Heart left ventricle (tissue), 16 donors: ENCODE results near the gene LRRC1. TPM values are rescaled to one million over a fixed set of nuclear protein-coding genes. Genes with fewer than 3 reads are reported as not detected.

Experiments
- ATAC-seq, 4 donors: fragments of 200-7000 bp; cut with Tn5 transposase; one replicate each; pipeline ENCODE4 v1.9.1; 2020 to 2022; ENCODE audit warnings: moderate library complexity in 4 of 4, mild to moderate bottlenecking in 3 of 4, moderate number of reproducible peaks in 1 of 4
- DNase-seq, 5 donors: peaks; one replicate each; pipeline ENCODE4 v3.0.0-alpha.2; 2020
- H3K27ac ChIP-seq, 12 donors: fragments of 200-600 bp; sonication (generic) in 4 of 12; one replicate each; pipeline versions ENCODE4 v1.5.0 to v1.8.0; 2016 to 2022; ENCODE audit warnings: mild to moderate bottlenecking in 2 of 12
- H3K27me3 ChIP-seq, 9 donors: fragments of 200-600 bp; sonication (generic) in 2 of 9; one replicate each; pipeline versions ENCODE4 v1.5.1 to v1.8.0; 2016 to 2022; ENCODE audit warnings: mild to moderate bottlenecking in 3 of 9
- H3K36me3 ChIP-seq, 9 donors: fragments of 200-600 bp; sonication (generic) in 2 of 9; one replicate each; pipeline versions ENCODE4 v1.5.0 to v1.8.0; 2018 to 2022; ENCODE audit warnings: mild to moderate bottlenecking in 2 of 9
- H3K4me1 ChIP-seq, 12 donors: fragments of 200-600 bp; sonication (generic) in 4 of 12; one replicate each; pipeline versions ENCODE4 v1.5.0 to v1.8.0; 2016 to 2022; ENCODE audit warnings: mild to moderate bottlenecking in 3 of 12
- H3K4me3 ChIP-seq, 12 donors: fragments of 200-600 bp; sonication (generic) in 4 of 12; one replicate each; pipeline versions ENCODE4 v1.5.0 to v1.8.0; 2017 to 2022; ENCODE audit warnings: mild to moderate bottlenecking in 9 of 12, moderate library complexity in 4 of 12
- H3K9me3 ChIP-seq, 12 donors: fragments of 200-600 bp; sonication (generic) in 4 of 12; one replicate each; pipeline versions ENCODE4 v1.5.0 to v1.8.0; 2016 to 2022; ENCODE audit warnings: mild to moderate bottlenecking in 1 of 12
- POLR2A ChIP-seq, 2 donors: fragments of 450-650 bp; IDR thresholded peaks; one replicate each; pipeline ENCODE4 v1.6.1; 2017; ENCODE audit warnings: antibody characterized with exemption in 2 of 2, mild to moderate bottlenecking in 2 of 2, moderate library complexity in 2 of 2
- WGBS, 4 donors: extraction: QIAGEN DNeasy Blood & Tissue Kit in 2 of 4; methylation state at CpG; one replicate each; pipeline versions ENCODE4 v1.1.5 to v1.1.7; 2013 to 2018; 5-methylcytosine and 5-hydroxymethylcytosine counted together
- intact Hi-C, 10 donors: fragments of 100-400 bp; cut with DNase I; formaldehyde crosslinking; loops; one replicate each; pipeline versions ENCODE4 v1.11.1 to v1.14.2; 2022
- polyA plus RNA-seq, 2 donors: library from polyadenylated mRNA; stranded (reverse); fragments of 200-250 nt; gene quantifications; one replicate each; pipeline ENCODE4 v1.2.3, GENCODE V29; 2013
- total RNA-seq, 9 donors: library from RNA; depleted of rRNA in 2 of 9; stranded (reverse); fragments of >200 nt in 2 of 9; fragmentation: NEBNext Ultra II Directional in 3 of 9; extraction: Animal tissue kit (Norgen Biotek cat#: 25700) in 3 of 9; gene quantifications; one replicate each; pipeline versions ENCODE4 v1.1.0 to v1.2.4, GENCODE V29; 2016 to 2023
- TF ChIP-seq, protein P1 (sequence below), 12 donors: fragments of 200-600 bp; sonication (generic) in 4 of 12; IDR thresholded peaks; one replicate each; pipeline versions ENCODE4 v1.5.0 to v1.8.0; 2018 to 2022; ENCODE audit warnings: antibody characterized with exemption in 12 of 12, mild to moderate bottlenecking in 5 of 12
- donor health status: ischemic (EF 13 %, LVEDD 7.1; RV severe dilation, severe dysfunction).
- donor health status: healthy with polysubstance abuse.
- donor health status: DM: no; HTN: yes; CAD: no.
- donor health status: DM: no; HTN: no; CAD: no.
- donor health status: ischemic (EF 25% LVEDD 6.9; RV normal size, moderate dysfunction).
- donor health status: ischemic (EF 25% LVEDD 5.7; RV mildly dilated, moderate dysfunction).
- donor health status: healthy.
- donor health status: DM: yes; HTN: yes; CAD: no.
- donor health status: ischemic (EF 35%, LVEDD 5.7; RV mildly dilated, moderate dysfunction).
- donor health status: nonischemic (EF 11% LVEDD 7.7; RV severe dilation, severe dysfunction).
- donor health status: DM: yes; HTN: yes; CAD: no.
- donor health status: PGD.
- donor health status: ischemic (EF 29% LVEDD 5.4; RV normal size, mild dysfunction).
- donor health status: nonischemic (EF 23%, LVEDD 6.1; RV moderate dilation, normal function).

Gene LRRC1
- total and polyA plus RNA-seq, 11 donors, result 1.2 to 11.2 (median 3.3) TPM

DNA sequence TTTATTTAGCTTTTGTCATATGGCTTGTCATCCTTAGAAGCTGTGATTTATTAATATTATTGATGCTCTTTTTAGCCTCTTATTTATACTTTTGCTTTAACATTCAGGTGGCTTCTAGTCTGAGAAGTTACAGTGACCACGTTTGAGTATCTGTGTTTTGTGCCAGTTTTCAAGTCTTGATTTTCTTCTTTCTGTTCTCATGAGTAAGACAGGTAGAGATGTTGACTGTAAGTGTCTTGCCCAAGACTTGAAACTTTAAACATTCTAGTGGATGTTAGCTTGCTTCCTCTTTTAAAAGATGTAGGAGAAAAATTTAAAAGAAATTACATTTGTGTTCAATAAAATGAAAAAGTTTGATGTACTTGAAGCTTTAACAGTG, 122.6 kb downstream of the LRRC1 start:
- TF ChIP-seq POLR2A (IDR thresholded peaks at IDR 0.05), result no peak
- TF ChIP-seq, protein P1, sequence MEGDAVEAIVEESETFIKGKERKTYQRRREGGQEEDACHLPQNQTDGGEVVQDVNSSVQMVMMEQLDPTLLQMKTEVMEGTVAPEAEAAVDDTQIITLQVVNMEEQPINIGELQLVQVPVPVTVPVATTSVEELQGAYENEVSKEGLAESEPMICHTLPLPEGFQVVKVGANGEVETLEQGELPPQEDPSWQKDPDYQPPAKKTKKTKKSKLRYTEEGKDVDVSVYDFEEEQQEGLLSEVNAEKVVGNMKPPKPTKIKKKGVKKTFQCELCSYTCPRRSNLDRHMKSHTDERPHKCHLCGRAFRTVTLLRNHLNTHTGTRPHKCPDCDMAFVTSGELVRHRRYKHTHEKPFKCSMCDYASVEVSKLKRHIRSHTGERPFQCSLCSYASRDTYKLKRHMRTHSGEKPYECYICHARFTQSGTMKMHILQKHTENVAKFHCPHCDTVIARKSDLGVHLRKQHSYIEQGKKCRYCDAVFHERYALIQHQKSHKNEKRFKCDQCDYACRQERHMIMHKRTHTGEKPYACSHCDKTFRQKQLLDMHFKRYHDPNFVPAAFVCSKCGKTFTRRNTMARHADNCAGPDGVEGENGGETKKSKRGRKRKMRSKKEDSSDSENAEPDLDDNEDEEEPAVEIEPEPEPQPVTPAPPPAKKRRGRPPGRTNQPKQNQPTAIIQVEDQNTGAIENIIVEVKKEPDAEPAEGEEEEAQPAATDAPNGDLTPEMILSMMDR (IDR thresholded peaks at IDR 0.05), result no peak
- DNase-seq (no peak), ATAC-seq (no peak)
- Histone ChIP-seq H3K27ac (no peak overlapping the region), H3K36me3 (peaks cover 0 to 52% (median 9%) of the 10 kb centered on the region in 9 donors), H3K9me3 (no peaks in the 10 kb centered on the region), H3K4me1 (no peaks in the 10 kb centered on the region), H3K27me3 (no peaks in the 10 kb centered on the region), H3K4me3 (no peak overlapping the region)
- 46 to 68% (median 49%) methylated on average over 1 of the region's 1 CpG for WGBS, 4 donors
- intact Hi-C loops, result no loop called here

DNA sequence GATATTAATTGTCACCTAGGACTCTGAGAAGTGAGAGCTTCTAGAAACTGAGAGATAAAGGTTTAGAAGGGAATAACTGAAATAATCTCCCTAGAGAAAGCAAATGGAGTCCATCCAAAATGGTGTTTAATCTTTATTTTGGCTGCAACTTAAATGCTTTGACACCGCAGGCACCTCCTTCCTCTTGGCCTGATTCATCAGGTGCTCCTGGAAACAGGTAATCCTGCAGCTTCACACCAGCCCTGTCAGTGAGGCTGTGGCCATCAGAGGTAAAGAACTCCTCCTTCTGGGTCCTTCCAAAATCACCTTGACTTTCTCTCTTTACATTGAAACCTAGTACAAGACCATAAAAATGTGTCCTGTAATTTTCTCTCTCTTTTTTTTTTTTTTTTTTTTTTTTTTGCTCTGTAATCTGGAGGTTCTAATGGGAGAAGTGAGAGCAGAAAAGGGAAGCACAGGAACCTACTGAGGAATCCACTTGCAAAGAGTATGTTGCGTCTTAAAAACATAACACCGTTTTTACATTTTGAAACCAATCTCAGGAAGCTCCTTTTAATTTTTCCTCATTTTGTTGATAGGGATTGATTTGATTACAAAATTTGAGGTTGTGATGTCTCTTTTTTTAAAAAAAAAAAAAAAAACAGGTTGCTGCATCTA, 124.2 kb downstream of the LRRC1 start:
- no peaks in the 10 kb centered on the region for H3K9me3 ChIP-seq
- no peaks in the 10 kb centered on the region for H3K27me3 ChIP-seq
- intact Hi-C loops, result no loop called here
- H3K27ac ChIP-seq, result no peak overlapping the region
- peaks cover 0 to 55% (median 15%) of the 10 kb centered on the region in 9 donors for H3K36me3 ChIP-seq
- DNase-seq (no peak), ATAC-seq (no peak)
- no peaks in the 10 kb centered on the region for H3K4me1 ChIP-seq
- TF ChIP-seq, protein P1 (IDR thresholded peaks at IDR 0.05), result no peak
- no peak for TF ChIP-seq POLR2A (IDR thresholded peaks at IDR 0.05)
- 90 to 93% (median 92%) methylated on average over 3 of the region's 3 CpGs for WGBS, 4 donors
- no peak overlapping the region for H3K4me3 ChIP-seq

DNA sequence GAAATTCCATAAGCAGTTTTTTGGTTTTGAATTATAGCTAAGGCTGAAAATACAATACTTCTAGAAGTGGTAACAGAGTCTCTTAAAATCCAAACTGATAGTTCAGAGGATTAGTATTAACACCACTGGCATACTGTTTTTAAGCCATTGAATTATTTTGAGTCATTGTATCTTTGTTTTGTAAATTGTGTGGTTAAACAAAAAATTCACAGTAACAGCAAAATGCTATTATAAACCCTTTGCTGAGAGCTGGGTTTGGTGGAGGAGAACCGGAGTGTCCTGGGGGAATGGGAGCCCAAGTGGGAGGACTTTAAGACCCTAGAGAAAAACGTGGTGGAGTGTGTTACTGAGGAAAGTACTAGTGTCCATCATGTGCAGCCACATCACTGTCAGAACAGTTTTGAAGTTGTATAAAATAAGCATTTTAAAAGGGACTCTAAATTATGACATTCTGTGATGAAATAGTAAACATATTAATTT, 125.1 kb downstream of the LRRC1 start:
- 71 to 81% (median 75%) methylated on average over 2 of the region's 2 CpGs for WGBS, 4 donors
- no peak for ATAC-seq
- Histone ChIP-seq H3K36me3 (peaks cover 0 to 47% (median 15%) of the 10 kb centered on the region in 9 donors), H3K4me3 (no peak overlapping the region), H3K27ac (no peak overlapping the region), H3K9me3 (no peaks in the 10 kb centered on the region), H3K27me3 (no peaks in the 10 kb centered on the region), H3K4me1 (no peaks in the 10 kb centered on the region)
- DNase-seq, result no peak
- intact Hi-C loops, result loop anchor here in 2 of 10 donors (10.0 kb wide), 1 partner anchor 125 kb away; the partner anchor contains the start of gene LRRC1 (in 2 of the 2)
- TF ChIP-seq, protein P1 (IDR thresholded peaks at IDR 0.05), result no peak
- TF ChIP-seq POLR2A (IDR thresholded peaks at IDR 0.05), result no peak

DNA sequence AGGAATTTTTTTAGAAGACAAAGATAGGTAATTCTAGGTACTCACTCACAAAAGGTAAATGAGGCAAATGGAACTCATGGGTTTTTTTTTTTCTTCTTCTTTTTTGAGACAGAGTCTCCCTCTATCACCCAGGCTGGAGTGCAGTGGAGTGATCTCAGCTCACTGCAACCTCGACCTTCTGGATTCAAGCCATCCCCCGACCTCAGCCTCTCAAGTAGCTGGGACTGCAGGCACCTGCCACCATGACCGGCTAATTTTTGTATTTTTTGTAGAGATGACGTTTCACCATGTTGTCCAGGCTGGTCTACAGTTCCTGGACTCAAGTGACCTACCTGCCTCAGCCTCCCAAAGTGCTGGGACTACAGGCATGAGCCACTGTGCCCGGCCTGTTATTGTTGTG, 126.1 kb downstream of the LRRC1 start:
- intact Hi-C loops, result loop anchor here in 2 of 10 donors (10.0 kb wide), 1 partner anchor 126 kb away; the partner anchor contains the start of gene LRRC1 (in 2 of the 2)
- Histone ChIP-seq H3K36me3 (peaks cover 0 to 38% (median 15%) of the 10 kb centered on the region in 9 donors), H3K9me3 (no peaks in the 10 kb centered on the region), H3K27ac (no peak overlapping the region), H3K4me1 (peaks cover 0 to 3% (median 0%) of the 10 kb centered on the region in 12 donors), H3K27me3 (no peaks in the 10 kb centered on the region), H3K4me3 (no peak overlapping the region)
- 64 to 86% (median 74%) methylated on average over 5 of the region's 5 CpGs for WGBS, 4 donors
- DNase-seq (no peak), ATAC-seq (no peak)
- TF ChIP-seq POLR2A (IDR thresholded peaks at IDR 0.05), result no peak
- TF ChIP-seq, protein P1 (IDR thresholded peaks at IDR 0.05), result no peak
